ENCODE measurements around the gene PSMC5. TPM values are rescaled to one million over a fixed set of nuclear protein-coding genes. Genes with fewer than 3 reads are reported as not detected.

The PSMC5 gene
- 212 to 238 TPM (median 224 TPM) in 5 replicates for total RNA-seq (2022; extraction: Qiagen RNA extraction; ENCODE audit: low read depth)

DNA sequence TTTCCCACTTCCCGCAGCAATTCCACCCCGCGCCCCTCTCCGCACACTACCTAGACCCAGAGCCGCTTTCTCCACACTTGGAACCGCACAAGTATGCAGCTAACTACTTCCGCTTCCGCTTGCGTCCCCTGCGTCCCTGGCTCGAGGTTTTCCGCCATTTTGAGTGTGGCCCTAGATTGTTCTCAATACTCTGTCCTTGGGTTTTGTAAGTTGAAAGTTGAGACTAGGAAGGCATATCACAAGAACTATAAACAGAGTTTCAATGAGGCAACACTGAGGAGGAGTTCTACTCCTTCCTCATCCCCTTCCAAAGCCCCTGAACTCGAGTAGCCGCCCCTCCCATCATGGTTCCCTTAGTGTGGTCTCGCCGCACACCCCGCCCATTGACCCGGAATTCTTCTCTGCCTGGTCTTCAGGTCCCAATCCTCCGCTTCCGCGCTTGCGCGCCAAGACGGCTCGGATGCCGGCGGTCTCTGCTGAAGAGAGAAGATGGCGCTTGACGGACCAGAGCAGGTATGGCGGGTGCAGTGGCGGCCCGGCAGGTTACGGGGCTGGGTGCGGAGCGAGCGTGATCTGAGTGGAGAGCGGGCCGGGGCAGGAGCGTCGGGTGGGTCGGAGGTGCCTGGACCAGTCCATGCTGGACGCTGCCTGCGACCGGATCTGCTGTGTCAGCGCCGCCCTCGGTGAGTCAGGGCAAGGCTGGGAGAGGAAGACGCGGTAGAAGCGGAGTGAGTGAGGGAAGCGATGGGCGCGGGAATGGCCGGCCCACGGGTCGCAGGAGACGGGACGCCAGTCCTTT lies at the start of gene PSMC5, which contains the start of gene FTSJ3:
Gene PSMC5, plus strand, starts transcription at position 430 of the 799 bp plus-strand sequence. Its CDS starts 60 bp downstream, at position 490.
Gene FTSJ3, minus strand, starts transcription at position 662 of the 799 bp plus-strand sequence. CDS start 761 bp downstream, outside the sequence.

DNA sequence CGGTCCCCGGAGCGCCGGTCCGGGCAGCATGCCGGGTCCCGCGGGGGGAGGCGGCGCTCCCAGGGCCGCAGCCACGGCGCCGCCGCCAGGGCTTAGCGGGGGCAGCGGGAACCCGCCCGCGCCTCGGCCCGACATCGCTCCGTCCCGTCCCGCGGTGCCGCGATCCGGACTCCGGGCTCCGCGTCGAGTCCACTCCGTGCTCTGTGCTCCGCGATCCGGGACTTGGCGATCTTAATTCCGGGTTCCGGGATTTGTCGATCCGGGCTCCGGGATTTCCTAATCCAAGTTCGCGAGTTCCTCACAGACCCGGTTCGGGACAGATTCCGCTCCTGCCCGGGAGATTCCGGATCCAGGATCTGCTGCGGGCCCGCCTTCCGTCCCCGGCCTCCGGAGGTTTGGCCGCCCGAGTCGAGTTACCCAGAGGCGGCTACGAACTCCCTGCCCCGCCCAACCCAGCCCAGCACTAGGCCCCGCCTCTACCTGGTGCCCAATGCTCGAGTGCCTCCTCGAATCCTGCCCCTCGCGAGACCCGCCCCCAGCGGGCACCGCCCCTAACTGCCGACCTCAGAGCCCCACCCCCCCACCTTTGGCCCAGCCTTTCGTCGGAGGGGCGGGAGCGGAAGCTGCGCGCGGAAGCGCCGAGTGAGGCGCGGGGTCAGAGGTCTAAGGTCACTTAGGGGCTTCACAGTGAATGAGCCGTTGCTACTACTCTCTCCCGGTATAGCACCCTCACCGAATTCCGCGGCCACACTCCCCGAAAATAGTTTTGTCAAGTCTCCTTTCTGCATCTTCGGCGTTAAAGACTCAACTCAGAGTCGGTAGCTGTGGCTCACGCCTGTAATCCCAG lies 15.5 kb downstream of the PSMC5 start, which contains the start of gene SMARCD2:
Gene SMARCD2, minus strand, starts transcription at position 146 of the 847 bp plus-strand sequence. Its CDS starts 11 bp downstream, at position 135.

DNA sequence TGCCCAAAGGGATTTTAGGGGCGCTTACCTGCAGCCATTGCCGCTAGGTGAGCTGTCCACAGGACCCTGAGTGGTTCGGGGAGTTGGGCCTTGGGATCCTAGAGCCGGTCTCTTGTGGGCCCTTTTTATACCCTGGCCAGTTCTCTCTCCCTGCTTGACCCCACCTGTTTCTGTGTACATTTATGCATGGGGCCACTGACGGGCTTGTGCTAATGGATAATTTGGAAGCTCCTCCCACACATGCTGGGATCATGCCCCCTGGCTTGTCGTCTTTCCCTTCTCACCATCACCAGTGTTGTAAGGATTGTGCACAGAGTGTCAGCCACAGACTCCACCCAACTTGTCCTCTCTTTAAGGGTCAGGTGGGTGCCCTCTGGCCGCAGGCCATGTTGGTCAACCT lies 46.3 kb downstream of the PSMC5 start, which contains the start of gene CSH2:
Gene CSH2, minus strand, starts transcription at position 101 of the 400 bp plus-strand sequence. Its CDS starts 63 bp downstream, at position 38.

Other genes starting within 250 kb of the PSMC5 start
- 51.3 to 56.5 TPM (median 54.4 TPM) in 5 replicates for gene TACO1, start 226.5 kb upstream of the PSMC5 start, total RNA-seq (2022; extraction: Qiagen RNA extraction; ENCODE audit: low read depth)
- 13.5 to 19.5 TPM (median 16.3 TPM) in 5 replicates for gene MAP3K3, start 205.0 kb upstream of the PSMC5 start, total RNA-seq (2022; extraction: Qiagen RNA extraction; ENCODE audit: low read depth)
- 9.6 to 12.7 TPM (median 11.0 TPM) in 5 replicates for gene LIMD2, start 127.3 kb upstream of the PSMC5 start, total RNA-seq (2022; extraction: Qiagen RNA extraction; ENCODE audit: low read depth)
- gene STRADA, start 85.6 kb upstream of the PSMC5 start, total RNA-seq (2022; extraction: Qiagen RNA extraction; ENCODE audit: low read depth), result 24.9 to 30.7 TPM (median 27.0 TPM) in 5 replicates
- gene CCDC47, start 53.8 kb upstream of the PSMC5 start, total RNA-seq (2022; extraction: Qiagen RNA extraction; ENCODE audit: low read depth), result 99.5 to 128 TPM (median 109 TPM) in 5 replicates
- gene DDX42, start 53.3 kb upstream of the PSMC5 start, total RNA-seq (2022; extraction: Qiagen RNA extraction; ENCODE audit: low read depth), result 94.9 to 104 TPM (median 99.5 TPM) in 5 replicates
- 58.9 to 69.1 TPM (median 61.6 TPM) in 5 replicates for gene FTSJ3, start 232 bp downstream of the PSMC5 start, total RNA-seq (2022; extraction: Qiagen RNA extraction; ENCODE audit: low read depth)
- 50.3 to 66.7 TPM (median 60.9 TPM) in 5 replicates for gene SMARCD2, start 15.3 kb downstream of the PSMC5 start, total RNA-seq (2022; extraction: Qiagen RNA extraction; ENCODE audit: low read depth)
- gene CSH2, start 46.2 kb downstream of the PSMC5 start, total RNA-seq (2022; extraction: Qiagen RNA extraction; ENCODE audit: low read depth), result not detected in 5 replicates
- gene GH2, start 54.5 kb downstream of the PSMC5 start, total RNA-seq (2022; extraction: Qiagen RNA extraction; ENCODE audit: low read depth), result not detected in 5 replicates
- gene CSH1, start 69.1 kb downstream of the PSMC5 start, total RNA-seq (2022; extraction: Qiagen RNA extraction; ENCODE audit: low read depth), result not detected in 5 replicates
- gene CSHL1, start 83.8 kb downstream of the PSMC5 start, total RNA-seq (2022; extraction: Qiagen RNA extraction; ENCODE audit: low read depth), result not detected in 5 replicates
- gene GH1, start 91.4 kb downstream of the PSMC5 start, total RNA-seq (2022; extraction: Qiagen RNA extraction; ENCODE audit: low read depth), result not detected in 5 replicates
- 0.08 to 0.18 TPM (median 0.13 TPM) in 3 of 5 replicates, not detected in the others for gene CD79B, start 104.9 kb downstream of the PSMC5 start, total RNA-seq (2022; extraction: Qiagen RNA extraction; ENCODE audit: low read depth)
- 0.04 to 0.15 TPM (median 0.07 TPM) in 4 of 5 replicates, not detected in the other for gene SCN4A, start 145.5 kb downstream of the PSMC5 start, total RNA-seq (2022; extraction: Qiagen RNA extraction; ENCODE audit: low read depth)
- 0.52 to 0.95 TPM (median 0.70 TPM) in 5 replicates for gene PRR29, start 170.9 kb downstream of the PSMC5 start, total RNA-seq (2022; extraction: Qiagen RNA extraction; ENCODE audit: low read depth)
- gene ICAM2, start 193.2 kb downstream of the PSMC5 start, total RNA-seq (2022; extraction: Qiagen RNA extraction; ENCODE audit: low read depth), result 0.15 to 0.23 TPM in 2 of 5 replicates, not detected in the others

Data from A549 treated with DMSO at 1 μM for 4 hours (cell line).